Measurements from ENCODE around the gene FTO.

The FTO gene

DNA sequence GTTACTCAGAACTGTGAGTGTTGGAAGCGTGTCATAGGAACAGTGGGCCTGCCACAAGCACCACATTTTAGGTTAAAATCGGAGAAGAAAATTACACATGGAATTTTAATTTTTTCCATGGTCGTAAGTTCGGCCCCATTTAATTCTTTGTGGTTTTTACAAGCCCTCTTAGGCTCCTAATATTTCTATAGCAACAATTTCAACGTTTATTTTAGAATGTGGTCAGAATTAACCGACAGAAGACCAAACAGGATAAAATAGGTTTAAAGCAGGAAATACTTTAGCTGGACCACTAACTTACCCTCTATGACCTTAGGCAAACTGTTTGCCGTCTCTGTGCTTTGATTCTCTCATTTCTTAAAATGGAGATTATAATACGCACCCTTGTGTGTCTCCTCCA, 69.9 kb downstream of the FTO start:
- Histone ChIP-seq H3F3A (ENCODE audit: insufficient read depth, low read length) (no peaks in the 10 kb centered on the region), H3K4me1 (ENCODE audit: low read length) (0 out of 2 replicates have a peak, but pooled peaks cover 4% of the 10 kb centered on the region), H3K9me3 (replicated peaks; ENCODE audit: insufficient read depth, low read length) (no peaks in the 10 kb centered on the region), H3K36me3 (replicated peaks; ENCODE audit: insufficient read depth, low read length) (no peaks in the 10 kb centered on the region), H3K9ac (ENCODE audit: low read length) (no peak overlapping the region), H3K27me3 (replicated peaks; ENCODE audit: insufficient read depth, low read length) (no peaks in the 10 kb centered on the region), H3K4me3 (ENCODE audit: low read length) (no peak overlapping the region), H2AFZ (ENCODE audit: low read length) (no peak overlapping the region), H3K79me2 (ENCODE audit: low read length) (no peaks in the 10 kb centered on the region; the same call in 1 of the 2 replicates), H4K20me1 (ENCODE audit: insufficient read depth, low read length) (no peaks in the 10 kb centered on the region), H3K9me2 (replicated peaks; ENCODE audit: insufficient read depth, low read length) (no peaks in the 10 kb centered on the region), H3K27ac (ENCODE audit: low read length) (no peak overlapping the region), H3K4me2 (ENCODE audit: low read depth, low read length) (no peak overlapping the region)
- TF ChIP-seq EZH2 (optimal IDR thresholded peaks at IDR 0.05; ENCODE audit: low read depth, low read length) (no peak), EZH2phosphoT487 (IDR thresholded peaks at IDR 0.05; ENCODE audit: low read length) (no peak)
- TF ChIP-seq, protein P1, sequence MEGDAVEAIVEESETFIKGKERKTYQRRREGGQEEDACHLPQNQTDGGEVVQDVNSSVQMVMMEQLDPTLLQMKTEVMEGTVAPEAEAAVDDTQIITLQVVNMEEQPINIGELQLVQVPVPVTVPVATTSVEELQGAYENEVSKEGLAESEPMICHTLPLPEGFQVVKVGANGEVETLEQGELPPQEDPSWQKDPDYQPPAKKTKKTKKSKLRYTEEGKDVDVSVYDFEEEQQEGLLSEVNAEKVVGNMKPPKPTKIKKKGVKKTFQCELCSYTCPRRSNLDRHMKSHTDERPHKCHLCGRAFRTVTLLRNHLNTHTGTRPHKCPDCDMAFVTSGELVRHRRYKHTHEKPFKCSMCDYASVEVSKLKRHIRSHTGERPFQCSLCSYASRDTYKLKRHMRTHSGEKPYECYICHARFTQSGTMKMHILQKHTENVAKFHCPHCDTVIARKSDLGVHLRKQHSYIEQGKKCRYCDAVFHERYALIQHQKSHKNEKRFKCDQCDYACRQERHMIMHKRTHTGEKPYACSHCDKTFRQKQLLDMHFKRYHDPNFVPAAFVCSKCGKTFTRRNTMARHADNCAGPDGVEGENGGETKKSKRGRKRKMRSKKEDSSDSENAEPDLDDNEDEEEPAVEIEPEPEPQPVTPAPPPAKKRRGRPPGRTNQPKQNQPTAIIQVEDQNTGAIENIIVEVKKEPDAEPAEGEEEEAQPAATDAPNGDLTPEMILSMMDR (IDR thresholded peaks at IDR 0.05; ENCODE audit: low read length) = no peak
- DNase-seq = no peak

DNA sequence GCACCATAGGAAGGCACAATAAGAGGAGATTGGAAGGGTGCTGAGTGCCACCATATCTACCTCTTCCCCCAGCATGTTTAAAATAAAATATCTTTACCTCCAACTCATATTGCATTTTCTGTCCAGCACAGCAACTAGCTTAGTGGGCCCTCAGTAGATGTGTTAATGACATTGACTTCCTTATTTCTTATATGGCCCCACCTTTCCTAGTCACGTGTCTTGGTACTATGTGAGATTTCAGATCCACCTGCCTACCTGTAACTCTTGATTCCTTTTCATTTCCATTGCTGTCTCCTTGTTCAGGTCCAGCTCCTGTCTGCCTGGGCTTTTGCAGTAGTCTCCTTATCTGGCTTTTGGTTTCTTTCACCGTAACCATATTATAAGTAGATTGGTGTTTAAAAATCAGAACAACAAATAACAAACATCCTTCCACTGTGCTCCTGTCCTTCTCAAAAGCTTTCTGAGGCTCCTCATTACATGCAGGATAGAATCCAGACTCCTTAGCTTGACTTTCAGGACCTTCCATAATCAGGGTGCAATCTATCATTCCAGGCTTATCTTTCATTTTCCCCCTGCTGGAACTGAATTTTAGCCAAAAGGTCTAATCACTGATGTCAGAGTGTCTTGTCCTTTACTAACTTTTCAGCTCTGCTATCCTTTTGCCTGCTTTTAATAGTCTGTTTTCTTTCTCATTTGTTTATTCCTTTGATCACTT, 71.3 kb downstream of the FTO start:
- no peaks in the 10 kb centered on the region for H4K20me1 ChIP-seq (ENCODE audit: insufficient read depth, low read length)
- 0 out of 2 replicates have a peak, but pooled peaks cover 4% of the 10 kb centered on the region for H3K4me1 ChIP-seq (ENCODE audit: low read length)
- TF ChIP-seq EZH2 (optimal IDR thresholded peaks at IDR 0.05; ENCODE audit: low read depth, low read length) (no peak), EZH2phosphoT487 (IDR thresholded peaks at IDR 0.05; ENCODE audit: low read length) (no peak)
- TF ChIP-seq, protein P1 (IDR thresholded peaks at IDR 0.05; ENCODE audit: low read length) = no peak
- H3K79me2 ChIP-seq (ENCODE audit: low read length) = no peaks in the 10 kb centered on the region; the same call in 1 of the 2 replicates
- H2AFZ ChIP-seq (ENCODE audit: low read length) = no peak overlapping the region
- H3F3A ChIP-seq (ENCODE audit: insufficient read depth, low read length) = no peaks in the 10 kb centered on the region
- no peaks in the 10 kb centered on the region for H3K9me3 ChIP-seq (replicated peaks; ENCODE audit: insufficient read depth, low read length)
- no peaks in the 10 kb centered on the region for H3K27me3 ChIP-seq (replicated peaks; ENCODE audit: insufficient read depth, low read length)
- H3K4me3 ChIP-seq (ENCODE audit: low read length) = no peak overlapping the region
- no peak overlapping the region for H3K27ac ChIP-seq (ENCODE audit: low read length)
- no peaks in the 10 kb centered on the region for H3K9me2 ChIP-seq (replicated peaks; ENCODE audit: insufficient read depth, low read length)
- no peak for DNase-seq
- no peak overlapping the region for H3K4me2 ChIP-seq (ENCODE audit: low read depth, low read length)
- H3K9ac ChIP-seq (ENCODE audit: low read length) = no peak overlapping the region
- no peaks in the 10 kb centered on the region for H3K36me3 ChIP-seq (replicated peaks; ENCODE audit: insufficient read depth, low read length)

DNA sequence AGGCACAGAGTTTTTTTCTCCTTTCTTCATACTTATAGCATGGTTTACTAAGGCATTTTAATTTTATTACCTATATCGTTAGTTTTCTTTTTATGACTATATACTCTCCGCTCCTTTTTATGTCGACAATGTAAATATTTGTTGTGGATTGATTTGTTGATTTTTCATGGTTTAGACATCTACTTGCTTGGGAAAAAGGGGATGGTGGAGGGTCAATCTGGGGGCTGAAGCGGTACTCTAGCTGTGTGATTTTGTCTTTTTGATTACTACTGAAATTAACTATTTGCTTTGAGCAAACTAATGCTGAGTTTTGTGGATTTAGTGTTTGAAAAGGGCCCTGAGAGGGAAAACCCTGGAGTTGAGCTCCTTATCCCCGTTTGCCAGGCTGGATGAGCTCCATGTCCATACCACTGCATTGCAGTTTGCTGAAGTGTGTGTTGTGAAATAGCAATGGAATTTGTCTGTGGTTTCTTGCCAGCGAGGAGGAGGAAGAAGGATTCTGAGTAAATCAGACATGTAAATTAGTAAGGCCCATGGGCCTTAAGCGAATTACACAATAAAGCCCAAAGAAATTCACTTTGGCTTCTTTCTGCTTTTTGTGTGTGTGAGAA, 72.0 kb downstream of the FTO start:
- TF ChIP-seq, protein P1 (IDR thresholded peaks at IDR 0.05; ENCODE audit: low read length) = no peak
- no peak for TF ChIP-seq EZH2 (optimal IDR thresholded peaks at IDR 0.05; ENCODE audit: low read depth, low read length)
- no peak for TF ChIP-seq EZH2phosphoT487 (IDR thresholded peaks at IDR 0.05; ENCODE audit: low read length)
- H3K36me3 ChIP-seq (replicated peaks; ENCODE audit: insufficient read depth, low read length) = no peaks in the 10 kb centered on the region
- H2AFZ ChIP-seq (ENCODE audit: low read length) = no peak overlapping the region
- no peak overlapping the region for H3K4me3 ChIP-seq (ENCODE audit: low read length)
- H3K27me3 ChIP-seq (replicated peaks; ENCODE audit: insufficient read depth, low read length) = no peaks in the 10 kb centered on the region
- H3K27ac ChIP-seq (ENCODE audit: low read length) = no peak overlapping the region
- H3K4me2 ChIP-seq (ENCODE audit: low read depth, low read length) = no peak overlapping the region
- 0 out of 2 replicates have a peak, but pooled peaks cover 4% of the 10 kb centered on the region for H3K4me1 ChIP-seq (ENCODE audit: low read length)
- no peaks in the 10 kb centered on the region for H3K9me3 ChIP-seq (replicated peaks; ENCODE audit: insufficient read depth, low read length)
- H3K9me2 ChIP-seq (replicated peaks; ENCODE audit: insufficient read depth, low read length) = no peaks in the 10 kb centered on the region
- DNase-seq = no peak
- no peaks in the 10 kb centered on the region; the same call in 1 of the 2 replicates for H3K79me2 ChIP-seq (ENCODE audit: low read length)
- H3K9ac ChIP-seq (ENCODE audit: low read length) = no peak overlapping the region
- H3F3A ChIP-seq (ENCODE audit: insufficient read depth, low read length) = no peaks in the 10 kb centered on the region
- H4K20me1 ChIP-seq (ENCODE audit: insufficient read depth, low read length) = no peaks in the 10 kb centered on the region
